Fibroblast of the aortic adventitia (primary cell): ENCODE measurements around the gene EFNA5. TPM values are rescaled to one million over a fixed set of nuclear protein-coding genes. Genes with fewer than 3 reads are reported as not detected.

Source experiments
- DNase-seq: peaks from one replicate; pipeline ENCODE4 v3.0.0-alpha.2; 2010; ENCODE audit warnings: low read depth
- H3K4me3 ChIP-seq: 2 replicates; pipeline ENCODE4 v1.5.1; 2011; ENCODE audit warnings: low read depth, mild to moderate bottlenecking, control low read depth, low read length, moderate library complexity
- total RNA-seq: library from RNA; depleted of rRNA; stranded (reverse); fragments of >200 nt; gene quantifications from 2 replicates; pipeline ENCODE4 v1.2.3, GENCODE V29; 2012; ENCODE audit warnings: low replicate concordance
- TF ChIP-seq, protein P1 (sequence below): IDR thresholded peaks from 2 replicates; pipeline ENCODE4 v1.5.1; 2011; ENCODE audit warnings: mild to moderate bottlenecking, low read length, control low read depth, inconsistent platforms; ENCODE audit not compliant: insufficient read depth

The EFNA5 gene
- total RNA-seq, 1 donor: 33.1 TPM

DNA sequence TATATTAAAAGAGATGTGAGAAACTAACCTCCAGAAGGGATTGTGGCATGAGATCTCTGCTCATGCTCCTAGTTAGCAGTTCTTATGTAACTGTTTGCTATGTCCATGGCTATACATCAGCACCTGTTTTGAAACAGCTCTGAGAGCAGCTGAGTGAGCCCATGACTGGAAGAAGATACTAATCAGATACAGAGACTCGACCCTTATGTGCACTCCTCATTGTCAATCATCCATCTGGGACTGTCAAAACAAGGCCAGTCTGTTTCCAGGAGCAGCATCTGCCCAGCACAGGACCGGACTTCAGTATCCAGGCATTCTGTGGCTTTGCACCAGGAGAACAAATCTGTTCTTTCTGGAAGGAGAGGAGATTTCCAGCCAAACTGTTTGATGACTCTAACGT, 77.7 kb downstream of the EFNA5 start:
- DNase-seq: peak; percentile 21
- H3K4me3 ChIP-seq: no peak overlapping the region
- TF ChIP-seq, protein P1, sequence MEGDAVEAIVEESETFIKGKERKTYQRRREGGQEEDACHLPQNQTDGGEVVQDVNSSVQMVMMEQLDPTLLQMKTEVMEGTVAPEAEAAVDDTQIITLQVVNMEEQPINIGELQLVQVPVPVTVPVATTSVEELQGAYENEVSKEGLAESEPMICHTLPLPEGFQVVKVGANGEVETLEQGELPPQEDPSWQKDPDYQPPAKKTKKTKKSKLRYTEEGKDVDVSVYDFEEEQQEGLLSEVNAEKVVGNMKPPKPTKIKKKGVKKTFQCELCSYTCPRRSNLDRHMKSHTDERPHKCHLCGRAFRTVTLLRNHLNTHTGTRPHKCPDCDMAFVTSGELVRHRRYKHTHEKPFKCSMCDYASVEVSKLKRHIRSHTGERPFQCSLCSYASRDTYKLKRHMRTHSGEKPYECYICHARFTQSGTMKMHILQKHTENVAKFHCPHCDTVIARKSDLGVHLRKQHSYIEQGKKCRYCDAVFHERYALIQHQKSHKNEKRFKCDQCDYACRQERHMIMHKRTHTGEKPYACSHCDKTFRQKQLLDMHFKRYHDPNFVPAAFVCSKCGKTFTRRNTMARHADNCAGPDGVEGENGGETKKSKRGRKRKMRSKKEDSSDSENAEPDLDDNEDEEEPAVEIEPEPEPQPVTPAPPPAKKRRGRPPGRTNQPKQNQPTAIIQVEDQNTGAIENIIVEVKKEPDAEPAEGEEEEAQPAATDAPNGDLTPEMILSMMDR: no peak

DNA sequence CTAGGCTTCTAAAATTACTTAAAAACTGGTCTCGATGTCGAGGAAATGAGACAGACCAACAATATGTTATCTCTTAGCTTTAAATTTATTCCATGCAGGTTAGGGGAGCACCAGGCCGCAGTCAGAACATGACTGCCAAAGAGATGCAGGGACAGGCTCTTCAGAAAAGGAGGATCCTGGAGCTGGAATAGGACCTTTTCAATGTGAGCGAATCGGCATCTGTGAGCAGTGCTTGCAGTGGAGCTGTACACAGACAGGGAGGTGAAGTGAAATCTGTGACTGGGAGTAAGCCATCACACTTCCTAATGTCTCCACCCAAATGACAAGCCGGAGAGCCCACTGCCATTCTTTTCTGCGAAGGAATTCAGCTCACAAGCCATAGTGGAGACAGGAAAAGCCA, 78.2 kb downstream of the EFNA5 start:
- DNase-seq: no peak
- H3K4me3 ChIP-seq: no peak overlapping the region
- TF ChIP-seq, protein P1: no peak

DNA sequence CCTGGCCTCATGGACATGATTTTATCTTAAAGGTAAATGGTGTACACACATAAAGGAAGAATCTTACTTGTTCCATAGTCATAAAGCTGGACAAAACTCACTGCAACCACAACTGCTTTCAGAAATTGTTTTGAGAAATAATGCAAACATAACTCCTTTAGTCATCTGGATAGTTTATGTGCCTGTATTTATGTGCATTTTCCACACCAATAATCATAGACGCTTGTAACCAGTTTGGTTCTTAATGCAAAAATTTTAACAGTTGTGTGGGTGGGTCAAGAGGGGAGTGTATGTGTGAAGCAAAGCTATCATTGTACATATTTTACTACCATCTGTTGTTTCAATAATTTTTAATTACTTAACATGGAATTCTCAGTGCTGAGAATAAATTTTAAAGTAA, 80.1 kb downstream of the EFNA5 start:
- no peak for DNase-seq
- TF ChIP-seq, protein P1: no peak

DNA sequence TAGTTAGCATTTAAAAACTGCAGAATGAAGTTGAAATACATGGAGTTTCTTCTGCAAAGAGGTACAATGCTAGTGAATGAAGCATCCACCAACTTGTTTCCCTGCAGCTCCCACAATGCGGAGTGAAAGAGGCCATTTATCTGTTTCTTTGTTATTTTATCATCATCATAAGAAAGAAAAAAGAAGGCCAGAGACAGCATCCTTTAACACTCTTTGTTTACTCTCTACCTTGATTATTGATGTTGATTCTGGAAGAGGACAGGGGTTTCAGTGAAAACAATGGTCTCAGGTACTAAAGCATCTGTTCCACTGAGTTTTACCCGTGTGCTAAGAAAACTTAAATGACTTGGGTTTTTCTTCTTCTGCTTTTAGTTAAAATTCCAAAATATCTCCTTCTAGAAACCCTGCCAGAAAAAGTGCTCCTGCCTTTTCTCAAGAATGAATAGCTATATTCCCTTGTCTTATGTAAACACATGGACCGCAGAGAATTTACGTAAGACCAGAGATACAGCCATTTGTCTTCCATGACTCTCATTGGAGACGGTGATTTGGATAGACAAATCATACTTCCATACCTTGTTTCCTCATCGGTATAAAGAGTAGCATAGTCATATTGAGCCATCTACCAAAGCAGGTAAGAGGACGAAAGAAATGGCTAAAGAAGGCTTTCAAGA, 81.1 kb downstream of the EFNA5 start:
- TF ChIP-seq, protein P1: no peak
- H3K4me3 ChIP-seq: no peak overlapping the region
- peak; percentile 32 for DNase-seq

More for the DNA sequence above, 80.1 kb downstream of the EFNA5 start:
- no peak overlapping the region for H3K4me3 ChIP-seq

DNA sequence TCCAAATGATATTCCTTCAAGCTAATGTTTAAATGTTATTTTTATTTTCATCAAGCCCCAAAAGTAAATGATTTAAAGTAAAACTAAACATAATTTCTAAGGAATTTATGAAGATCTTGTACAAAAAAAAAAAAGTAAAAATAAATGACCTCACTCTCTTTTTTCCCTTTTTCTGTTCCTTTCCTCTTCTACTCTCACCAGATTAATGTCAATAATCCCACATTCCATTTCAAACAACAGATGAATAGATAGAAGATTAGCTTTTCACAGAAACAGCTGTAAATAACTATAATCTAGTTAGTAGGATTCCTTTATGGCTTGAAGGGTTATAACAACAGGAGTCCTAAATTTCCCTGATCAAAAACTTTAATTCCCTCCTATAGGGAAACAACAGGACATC, 88.1 kb downstream of the EFNA5 start:
- no peak overlapping the region for H3K4me3 ChIP-seq
- DNase-seq: no peak
- TF ChIP-seq, protein P1: no peak

DNA sequence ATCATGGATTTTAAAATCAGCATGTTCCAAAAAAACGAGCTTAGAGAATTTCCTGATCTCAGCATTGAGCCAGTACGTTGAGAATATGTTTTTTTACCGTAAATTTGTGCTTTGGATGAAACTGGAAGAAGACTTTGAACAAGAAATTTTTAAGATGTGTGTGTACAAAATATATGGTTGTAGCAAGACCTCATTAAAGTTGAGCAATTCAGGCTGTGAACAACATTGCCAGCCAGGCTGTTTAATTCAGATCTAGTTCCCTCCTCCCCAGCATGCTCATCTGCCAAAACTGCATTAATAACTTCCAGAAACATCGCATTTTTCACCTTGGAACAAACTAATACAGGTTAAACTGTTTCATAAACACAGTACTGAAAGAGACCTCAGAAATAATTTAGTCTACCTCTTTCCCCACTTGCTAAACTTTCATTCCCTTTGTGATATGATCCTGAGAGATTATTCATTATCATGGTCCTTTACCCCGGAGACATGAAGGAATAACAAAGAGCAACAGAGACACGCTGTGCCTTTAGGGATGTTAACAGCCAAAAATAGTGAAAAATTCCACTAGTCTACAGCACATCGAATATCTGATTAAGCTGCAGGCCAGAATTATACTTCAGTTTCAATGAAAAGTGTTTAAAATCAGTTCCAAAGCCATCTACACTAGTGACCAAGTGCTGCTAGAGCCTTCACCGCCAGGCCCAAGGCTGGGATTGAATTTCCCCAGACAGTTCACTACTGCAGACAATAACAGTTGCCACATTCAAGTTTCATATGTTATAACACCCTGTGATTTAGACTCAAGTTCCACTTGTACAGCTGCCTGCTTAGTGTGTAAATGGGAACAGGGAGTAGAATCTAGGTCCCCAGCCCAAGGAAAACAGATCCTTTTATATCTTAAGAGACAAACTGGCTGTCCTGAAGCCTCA, 89.6 kb downstream of the EFNA5 start:
- peak; percentile 59 for DNase-seq
- TF ChIP-seq, protein P1: no peak
- H3K4me3 ChIP-seq: no peak overlapping the region
